GM21423 (cell line): ENCODE results near the gene SLCO3A1.
"Not testable (repeated sequence)": the region's sequence is repeated elsewhere in the genome, so short reads cannot be mapped to it uniquely, and the experiment has no call there.

ENCODE experiments used
- ATAC-seq: cut with Tn5 transposase; IDR thresholded peaks from one replicate; pipeline ENCODE4 v1.9.1; 2021; ENCODE audit warnings: mild to moderate bottlenecking, moderate library complexity; ENCODE audit not compliant: unreplicated experiment

Gene SLCO3A1

DNA sequence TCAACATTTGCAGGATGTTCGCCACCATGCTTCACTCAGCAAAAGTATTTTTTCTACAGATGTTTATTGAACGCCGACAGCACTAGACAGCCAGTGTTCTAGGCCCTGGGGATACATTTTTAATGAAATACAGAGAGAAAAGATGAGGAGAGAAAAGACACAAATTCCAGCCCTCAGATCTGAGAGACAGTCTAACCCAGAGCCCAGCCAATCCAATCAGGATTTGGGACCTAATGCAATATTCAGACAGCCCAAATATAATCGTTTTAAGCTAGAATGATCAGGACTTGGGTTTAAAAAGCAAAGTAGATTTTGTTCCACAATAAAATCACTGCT, 174.8 kb downstream of the SLCO3A1 start:
- no peak for ATAC-seq

DNA sequence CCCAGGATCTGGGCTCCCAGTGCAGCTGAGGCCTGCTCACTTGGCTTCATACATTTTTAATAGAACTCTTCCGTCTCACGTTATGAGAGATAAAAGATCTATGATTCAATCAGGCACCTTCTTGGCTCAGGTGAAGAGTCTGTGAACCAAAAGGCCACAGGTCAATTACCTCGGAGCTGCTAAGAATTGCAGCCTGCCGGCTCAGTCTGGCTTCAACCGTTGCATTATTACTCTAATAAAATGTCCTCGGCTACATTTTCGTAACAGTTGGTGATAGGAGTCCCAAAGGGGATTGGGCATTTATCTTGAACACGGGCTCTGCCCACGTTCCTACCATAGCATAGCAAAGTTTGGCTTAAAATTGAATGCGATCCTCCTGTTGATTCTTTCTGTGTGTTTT, 176.3 kb downstream of the SLCO3A1 start:
- ATAC-seq = no peak

DNA sequence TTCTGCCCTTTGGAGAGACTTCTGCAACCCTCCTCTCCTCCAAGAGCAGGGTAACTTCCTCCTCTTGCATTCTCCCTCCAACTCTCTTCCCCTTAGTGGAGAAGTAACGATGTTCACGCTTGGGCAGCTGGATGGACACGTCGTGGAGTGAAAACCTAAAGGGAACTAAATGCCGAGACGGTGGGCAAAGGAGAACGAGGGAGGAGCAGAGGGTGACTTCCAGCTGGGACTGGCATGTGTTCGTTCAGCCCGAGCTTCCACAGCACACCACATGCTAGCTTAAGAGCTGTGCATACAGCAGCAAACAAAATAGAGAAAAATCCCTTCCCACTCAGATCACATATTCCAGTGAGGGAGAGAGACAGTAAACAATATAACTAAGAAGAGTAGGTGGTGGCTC, 179.8 kb downstream of the SLCO3A1 start:
- no peak for ATAC-seq

GRCh38 chr15:92033723-92034122, 180.2 kb downstream of the SLCO3A1 start:
- ATAC-seq = no peak

DNA sequence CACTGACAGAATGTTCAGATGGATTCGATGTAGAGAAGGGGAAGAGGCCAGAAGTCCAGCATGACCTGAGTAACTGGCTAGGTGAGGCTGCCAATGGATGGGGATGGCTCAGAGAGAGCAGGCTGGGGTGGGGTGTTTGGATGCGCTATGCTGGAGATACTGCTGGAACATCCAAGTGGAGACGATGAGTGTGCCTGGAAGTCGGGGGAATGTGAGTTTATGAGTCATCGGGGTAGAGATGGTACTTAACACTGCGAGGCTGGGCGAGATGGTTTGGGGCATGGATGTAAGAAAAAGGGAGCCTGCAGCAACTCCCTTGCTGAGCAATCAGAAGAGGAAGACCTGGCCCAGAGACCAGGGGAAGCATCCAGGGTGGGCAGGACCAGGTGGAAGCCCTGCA, 180.7 kb downstream of the SLCO3A1 start:
- ATAC-seq = no peak

GRCh38 chr15:92035551-92035950, 182.0 kb downstream of the SLCO3A1 start:
- no peak for ATAC-seq

DNA sequence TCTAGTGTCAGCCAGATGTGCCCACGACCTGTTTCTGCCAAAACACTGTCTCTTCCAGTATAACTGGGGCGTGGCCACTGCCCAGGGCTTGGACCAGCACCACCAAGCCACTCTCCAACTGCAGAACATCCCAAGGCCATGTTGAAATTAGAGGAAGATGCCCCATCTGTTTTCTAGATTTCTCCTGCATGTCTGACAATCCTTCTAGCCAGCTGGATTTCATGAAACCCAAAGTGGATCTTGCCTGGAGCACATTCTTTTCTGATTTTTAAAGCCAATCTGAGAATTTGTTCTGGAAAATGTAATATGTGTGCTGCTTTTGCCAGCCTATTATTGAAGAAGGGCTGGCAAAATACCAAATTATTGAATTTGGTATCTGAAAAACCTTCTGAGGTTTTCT, 182.5 kb downstream of the SLCO3A1 start:
- no peak for ATAC-seq

GRCh38 chr15:92037491-92037890, 184.0 kb downstream of the SLCO3A1 start:
- ATAC-seq = no peak

GRCh38 chr15:92040350-92040749, 186.8 kb downstream of the SLCO3A1 start:
- ATAC-seq = no peak

DNA sequence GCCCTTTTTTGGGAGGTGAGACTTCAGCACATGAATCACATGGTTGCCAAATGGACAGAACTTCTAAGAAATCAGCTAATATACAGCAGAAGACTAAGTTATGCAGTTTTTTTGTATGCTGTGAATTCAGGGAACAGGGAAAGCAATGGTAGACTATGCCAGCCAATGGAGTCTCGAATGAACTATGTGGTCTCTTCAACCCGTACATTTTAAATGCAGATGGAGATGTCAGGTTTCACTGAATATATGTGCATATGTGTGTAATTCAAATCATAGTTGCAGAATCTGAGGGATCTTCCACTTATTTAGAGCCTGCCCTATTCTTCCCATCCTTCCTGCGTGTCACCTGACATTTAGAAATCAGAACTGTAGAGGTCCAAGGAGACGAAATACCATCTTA, 187.9 kb downstream of the SLCO3A1 start:
- no peak for ATAC-seq

DNA sequence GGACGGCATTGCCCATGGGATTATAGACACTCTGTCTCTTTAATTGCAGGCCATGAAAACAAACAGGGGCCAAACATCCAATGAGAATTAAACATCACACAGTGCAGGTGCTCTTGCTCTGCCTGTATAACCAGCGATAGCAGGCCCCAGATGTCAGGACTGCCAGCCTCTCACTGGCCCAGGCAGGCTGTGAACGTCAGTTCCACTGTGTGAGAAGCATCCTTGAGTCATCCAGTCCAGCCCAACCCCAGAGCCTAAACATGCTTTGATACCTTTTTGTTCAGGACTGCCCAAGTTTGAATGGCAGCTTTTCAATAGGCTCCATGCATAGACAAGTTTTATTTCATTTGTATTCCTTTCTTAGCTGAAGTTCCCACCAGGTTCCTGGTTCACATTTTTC, 189.8 kb downstream of the SLCO3A1 start:
- ATAC-seq = no peak

DNA sequence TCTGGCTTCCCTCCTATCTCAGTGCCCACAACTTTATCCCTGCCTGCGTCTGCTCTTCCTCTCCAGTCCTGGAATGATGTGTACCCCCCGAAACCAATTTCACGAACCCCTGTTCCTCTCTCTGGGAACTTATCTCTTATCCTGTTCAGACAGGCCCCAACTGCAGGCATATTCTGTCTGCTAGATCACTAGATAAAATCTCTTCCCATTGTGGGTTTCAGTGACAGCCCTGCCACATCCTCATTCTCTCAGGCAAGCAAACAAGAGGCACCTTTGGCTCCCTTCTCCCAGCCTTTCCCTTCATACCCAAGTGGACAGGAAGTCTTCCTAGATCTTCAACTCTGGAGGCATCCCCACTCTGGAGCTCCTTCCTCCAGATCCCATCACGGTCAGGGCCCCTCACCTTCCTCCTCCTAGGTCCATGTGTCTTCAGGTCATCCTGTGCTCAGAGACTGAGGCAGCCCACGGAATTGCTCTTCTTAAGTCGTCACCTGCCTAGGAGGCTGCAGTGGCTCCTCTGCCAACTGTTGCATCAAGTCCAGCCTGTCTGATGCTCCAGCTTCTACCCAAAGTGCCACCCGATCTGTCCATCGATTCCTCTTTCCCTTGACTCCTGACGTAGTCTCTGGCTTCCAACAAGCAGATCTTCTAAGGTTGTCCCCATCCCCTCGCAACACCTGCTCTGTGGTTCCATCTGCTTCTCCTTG, 190.8 kb downstream of the SLCO3A1 start:
- ATAC-seq = no peak

GRCh38 chr15:92047900-92048299, 194.4 kb downstream of the SLCO3A1 start:
- no peak for ATAC-seq

- no peak for ATAC-seq
These were observed 195.2 kb downstream of the SLCO3A1 start for GRCh38 chr15:92048739-92049138.

- no peak for ATAC-seq
These were observed 195.9 kb downstream of the SLCO3A1 start for GRCh38 chr15:92049290-92049989.

GRCh38 chr15:92050220-92050898, 196.9 kb downstream of the SLCO3A1 start:
- ATAC-seq = no peak

GRCh38 chr15:92051716-92052115, 198.2 kb downstream of the SLCO3A1 start:
- ATAC-seq = no peak

DNA sequence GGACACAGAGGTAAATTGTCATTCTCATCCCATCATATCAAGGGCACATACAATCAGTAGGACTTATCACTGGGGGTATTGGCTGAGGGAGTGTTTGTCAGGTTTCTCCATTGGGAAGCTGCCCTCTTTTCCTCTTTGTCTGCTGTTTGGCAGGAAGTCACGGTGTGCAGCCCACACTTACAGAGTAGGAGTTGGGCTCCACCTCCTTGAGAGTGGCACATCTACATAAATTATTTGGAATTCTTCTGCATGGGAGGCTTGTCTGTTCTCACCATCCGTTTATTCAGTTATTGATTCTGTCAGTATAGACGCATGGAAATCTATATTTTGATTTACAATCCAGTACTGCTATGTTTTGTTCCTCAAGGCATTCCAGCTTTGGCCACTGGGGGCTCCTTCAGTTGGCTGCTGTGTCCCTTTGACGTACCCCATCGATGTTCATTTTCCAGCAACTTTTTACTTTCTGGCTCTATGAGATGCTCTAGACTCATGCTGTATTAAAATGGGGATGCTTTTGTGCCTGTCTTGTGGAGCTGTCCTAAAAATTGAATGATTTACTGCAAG, 200.3 kb downstream of the SLCO3A1 start:
- ATAC-seq = no peak

- ATAC-seq = no peak
These were observed 203.4 kb downstream of the SLCO3A1 start for GRCh38 chr15:92056875-92057274.

GRCh38 chr15:92059036-92059970, 205.8 kb downstream of the SLCO3A1 start:
- ATAC-seq = no peak

DNA sequence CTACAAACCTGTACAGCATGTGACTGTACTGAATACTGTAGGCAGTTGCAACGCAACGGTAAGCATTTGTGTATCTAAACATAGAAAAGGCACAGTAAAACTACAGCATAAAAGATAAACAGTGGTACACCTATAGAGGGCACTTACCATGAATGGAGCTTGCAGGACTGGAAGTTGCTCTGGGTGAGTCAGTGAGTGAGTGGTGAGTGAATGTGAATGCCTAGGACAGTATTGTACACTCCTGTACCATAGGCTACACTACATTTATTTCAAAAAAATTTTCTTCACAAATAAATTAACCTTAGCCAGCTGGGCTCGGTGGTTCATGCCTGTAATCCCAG, 206.4 kb downstream of the SLCO3A1 start:
- not testable (repeated sequence) for ATAC-seq
